H9 (cell line): ENCODE results near the gene TLE5. TPM values are rescaled to one million over a fixed set of nuclear protein-coding genes. Genes with fewer than 3 reads are reported as not detected.

Source experiments
- DNase-seq: peaks from one replicate; pipeline ENCODE4 v3.0.0-alpha.2; 2017
- H2AFZ ChIP-seq: one replicate; pipeline ENCODE4 v1.6.1; 2013; ENCODE audit warnings: mild to moderate bottlenecking, low read length, control low read depth, moderate library complexity
- H2AK5ac ChIP-seq: 2 replicates; pipeline ENCODE4 v1.6.1; 2013; ENCODE audit warnings: low read length, control low read depth, mixed read lengths; ENCODE audit not compliant: insufficient read length
- H2BK120ac ChIP-seq: one replicate; pipeline ENCODE4 v1.6.1; 2013; ENCODE audit warnings: low read depth, mild to moderate bottlenecking, low read length, control low read depth, inconsistent platforms; ENCODE audit not compliant: poor library complexity, severe bottlenecking
- H2BK12ac ChIP-seq: 2 replicates; pipeline ENCODE4 v1.6.1; 2013; ENCODE audit warnings: low read length, control low read depth, mixed read lengths, low read depth; ENCODE audit not compliant: insufficient read length
- H2BK15ac ChIP-seq: 2 replicates; pipeline ENCODE4 v1.6.1; 2013; ENCODE audit warnings: low read depth, low read length, control low read depth
- H2BK20ac ChIP-seq: one replicate; pipeline ENCODE4 v1.6.1; 2013; ENCODE audit warnings: low read depth, mild to moderate bottlenecking, low read length, control low read depth, inconsistent platforms; ENCODE audit not compliant: poor library complexity, severe bottlenecking
- H2BK5ac ChIP-seq: 2 replicates; pipeline ENCODE4 v1.6.1; 2013; ENCODE audit warnings: low read length, control low read depth, mixed read lengths; ENCODE audit not compliant: insufficient read length
- H3K14ac ChIP-seq: 2 replicates; pipeline ENCODE4 v1.6.1; 2013; ENCODE audit warnings: low read length, control low read depth; ENCODE audit not compliant: insufficient read depth
- H3K18ac ChIP-seq: 2 replicates; pipeline ENCODE4 v1.6.1; 2013; ENCODE audit warnings: low read depth, mild to moderate bottlenecking, mixed read lengths, low read length, control low read depth; ENCODE audit not compliant: insufficient read length
- H3K23ac ChIP-seq: 2 replicates; pipeline ENCODE4 v1.6.1; 2013; ENCODE audit warnings: low read length, control low read depth, mixed read lengths, low read depth; ENCODE audit not compliant: insufficient read length
- H3K23me2 ChIP-seq: 2 replicates; pipeline ENCODE4 v1.6.1; 2013; ENCODE audit warnings: low read depth, mild to moderate bottlenecking, mixed read lengths, low read length, control low read depth; ENCODE audit not compliant: insufficient read length, poor library complexity, severe bottlenecking
- H3K27ac ChIP-seq: 2 replicates; pipeline ENCODE4 v1.5.1; 2013; ENCODE audit warnings: low read length, control low read depth, mixed read lengths, low read depth; ENCODE audit not compliant: insufficient read length
- H3K27me3 ChIP-seq: 2 replicates; pipeline ENCODE4 v1.6.1; 2013; ENCODE audit warnings: low read length, control low read depth, inconsistent platforms; ENCODE audit not compliant: insufficient read depth
- H3K4ac ChIP-seq: 2 replicates; pipeline ENCODE4 v1.6.1; 2013; ENCODE audit warnings: low read depth, mild to moderate bottlenecking, control low read depth, inconsistent platforms, low read length, moderate library complexity
- H3K4me1 ChIP-seq: 2 replicates; pipeline ENCODE4 v1.6.1; 2013; ENCODE audit warnings: low read length, control low read depth, inconsistent platforms; ENCODE audit not compliant: insufficient read depth
- H3K4me2 ChIP-seq: 2 replicates; pipeline ENCODE4 v1.6.1; 2013; ENCODE audit warnings: low read length, control low read depth, mixed read lengths; ENCODE audit not compliant: insufficient read length, insufficient read depth
- H3K56ac ChIP-seq: 2 replicates; pipeline ENCODE4 v1.6.1; 2013; ENCODE audit warnings: low read depth, mild to moderate bottlenecking, mixed read lengths, low read length, control low read depth; ENCODE audit not compliant: insufficient read length
- H3K79me1 ChIP-seq: 2 replicates; pipeline ENCODE4 v1.6.1; 2013; ENCODE audit warnings: low read depth, mild to moderate bottlenecking, moderate library complexity, low read length, control low read depth, inconsistent platforms; ENCODE audit not compliant: insufficient read depth, poor library complexity, severe bottlenecking
- H3K79me2 ChIP-seq: 2 replicates; pipeline ENCODE4 v1.6.1; 2013; ENCODE audit warnings: low read length, control low read depth, inconsistent platforms; ENCODE audit not compliant: insufficient read depth
- H3K9ac ChIP-seq: 2 replicates; pipeline ENCODE4 v1.6.1; 2013; ENCODE audit warnings: low read length, control low read depth, mixed read lengths; ENCODE audit not compliant: insufficient read length; ENCODE audit errors: extremely low read depth
- H3K9me3 ChIP-seq: one replicate; pipeline ENCODE4 v1.6.1; 2013; ENCODE audit warnings: low read depth, low read length, inconsistent platforms; ENCODE audit not compliant: control insufficient read depth
- H3T11ph ChIP-seq: one replicate; pipeline ENCODE4 v1.6.1; 2013; ENCODE audit warnings: mild to moderate bottlenecking, low read length, control low read depth, inconsistent platforms
- H4K20me1 ChIP-seq: one replicate; pipeline ENCODE4 v1.6.1; 2013; ENCODE audit not compliant: control insufficient read depth, insufficient read length, insufficient read depth
- H4K5ac ChIP-seq: 2 replicates; pipeline ENCODE4 v1.6.1; 2013; ENCODE audit warnings: low read depth, mild to moderate bottlenecking, mixed read lengths, low read length, control low read depth; ENCODE audit not compliant: insufficient read length
- H4K8ac ChIP-seq: replicated peaks from 2 replicates; pipeline ENCODE4 v1.6.1; 2013; ENCODE audit warnings: low read length, control low read depth, mixed read lengths, low read depth; ENCODE audit not compliant: insufficient read length
- H4K91ac ChIP-seq: 2 replicates; pipeline ENCODE4 v1.6.1; 2013; ENCODE audit warnings: low read depth, mild to moderate bottlenecking, moderate library complexity, mixed read lengths, low read length, control low read depth; ENCODE audit not compliant: insufficient read length
- H3K27ac Mint-ChIP-seq, 3 experiments: 2 replicates in 2 of 3; 3 replicates in 1 of 3; pipeline ENCODE4 v1.8.0; 2020 to 2021; ENCODE audit warnings: mixed read lengths in 3 of 3, mild to moderate bottlenecking in 1 of 3, moderate library complexity in 1 of 3
- H3K27me3 Mint-ChIP-seq: 2 replicates; pipeline ENCODE4 v1.8.0; 2021; ENCODE audit warnings: low read depth, mild to moderate bottlenecking, moderate library complexity, mixed read lengths
- H3K36me3 Mint-ChIP-seq, 3 experiments: 2 replicates in 2 of 3; 3 replicates in 1 of 3; pipeline ENCODE4 v1.8.0; 2020 to 2021; ENCODE audit warnings: low read depth in 3 of 3, mixed read lengths in 3 of 3; ENCODE audit not compliant: insufficient read depth in 1 of 3
- H3K4me1 Mint-ChIP-seq, 2 experiments: 2 replicates each; pipeline ENCODE4 v1.8.0; 2020; ENCODE audit warnings: mixed read lengths in 2 of 2
- H3K4me3 Mint-ChIP-seq, 2 experiments: 2 replicates in 1 of 2; 3 replicates in 1 of 2; pipeline ENCODE4 v1.8.0; 2020 to 2021; ENCODE audit warnings: mild to moderate bottlenecking in 2 of 2, mixed read lengths in 2 of 2, moderate library complexity in 1 of 2
- H3K9me3 Mint-ChIP-seq, 2 experiments: 2 replicates in 1 of 2; 3 replicates in 1 of 2; pipeline ENCODE4 v1.8.0; 2020; ENCODE audit warnings: mild to moderate bottlenecking in 2 of 2, mixed read lengths in 2 of 2, moderate library complexity in 1 of 2
- WGBS: extraction: QIAGEN DNeasy Blood & Tissue Kit; methylation state at CpG from one replicate; pipeline ENCODE4 v1.1.7; 2013; ENCODE audit warnings: missing lambda C conversion rate, low lambda C conversion rate, mixed read lengths; ENCODE audit not compliant: insufficient read length; ENCODE audit errors: extremely low coverage; 5-methylcytosine and 5-hydroxymethylcytosine counted together
- total RNA-seq: library from RNA; stranded (reverse); gene quantifications from 2 replicates; pipeline ENCODE4 v1.2.1, GENCODE V29; 2021
- TF ChIP-seq, protein P1 (sequence below): fragments of 200-600 bp; sonication (generic); conservative IDR thresholded peaks from 3 replicates; pipeline ENCODE4 v1.8.0; 2021; ENCODE audit warnings: antibody characterized with exemption, mild to moderate bottlenecking

Gene TLE5
- total RNA-seq, 1 experiment from 2014 or later = 221 TPM

DNA sequence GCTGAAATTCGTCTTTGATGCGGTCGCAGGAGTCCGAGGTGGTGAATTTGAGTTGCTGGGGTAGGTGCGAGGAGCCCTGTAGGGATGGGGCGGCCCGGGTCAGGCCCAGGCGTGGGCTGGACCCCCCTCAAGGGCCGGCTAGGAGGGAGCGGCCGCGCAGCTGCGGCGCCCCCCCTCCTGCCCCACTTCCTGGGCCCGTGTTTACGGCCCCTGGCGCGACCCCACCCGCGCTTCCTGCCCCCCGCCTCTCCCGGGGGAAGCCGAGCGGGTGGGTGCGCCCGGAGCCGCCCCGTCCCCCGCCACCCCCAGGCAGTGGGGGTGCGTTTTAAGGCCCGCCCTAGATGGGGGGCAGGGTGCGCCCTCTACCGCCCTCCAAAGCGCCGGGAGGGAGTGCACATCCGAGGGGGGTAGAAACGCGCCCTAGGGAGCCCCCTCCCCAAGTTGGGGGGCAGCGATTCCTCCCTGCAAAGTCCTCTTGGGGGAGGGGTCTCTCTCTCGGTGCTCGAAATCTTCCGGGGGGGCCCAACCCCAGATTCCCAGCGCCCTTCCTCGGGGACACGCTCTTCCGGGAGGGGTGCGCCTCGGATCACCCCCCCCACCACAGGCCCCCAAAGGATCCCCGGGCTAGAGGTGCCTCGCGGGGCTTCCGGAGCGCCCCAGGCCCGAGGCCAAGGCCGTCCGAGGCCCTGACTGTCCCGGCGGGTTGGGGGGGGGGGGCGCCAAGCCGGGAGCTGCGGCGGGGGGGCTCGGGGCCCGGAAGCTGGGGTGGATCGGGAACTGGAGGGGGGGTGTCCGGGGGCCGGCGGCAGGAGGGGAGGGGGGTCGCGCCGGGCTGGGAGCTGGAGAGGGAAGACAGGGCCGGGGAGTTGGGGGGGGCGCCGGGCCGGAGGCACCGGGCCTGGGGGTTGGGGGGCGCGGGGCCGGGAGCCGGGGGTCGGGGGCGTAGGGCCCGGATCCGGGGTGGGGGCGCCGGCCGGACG, 823 bp downstream of the TLE5 start:
- H3K9me3 Mint-ChIP-seq = no peaks in the 10 kb centered on the region
- Histone ChIP-seq H3K56ac (no peak overlapping the region), H4K5ac (no peak overlapping the region), H2BK20ac (no peak overlapping the region), H3K9me3 (no peaks in the 10 kb centered on the region), H2AK5ac (no peak overlapping the region), H3K4me2 (peak overlapping the region; percentile 14), H3K23ac (no peak overlapping the region), H3K14ac (peak overlapping the region; percentile 75; the same call in 1 of the 2 replicates), H4K8ac (no peak overlapping the region), H3K27ac (no peak overlapping the region), H4K91ac (no peak overlapping the region), H3K79me1 (no peaks in the 10 kb centered on the region), H3K4ac (no peak overlapping the region), H2BK15ac (no peak overlapping the region; the same call in 1 of the 2 replicates), H3K4me1 (no peaks in the 10 kb centered on the region; the same call in 1 of the 2 replicates), H2BK12ac (no peak overlapping the region), H3T11ph (no peak overlapping the region), H3K23me2 (no peaks in the 10 kb centered on the region), H3K79me2 (0 out of 2 replicates have a peak, but pooled peaks cover 2% of the 10 kb centered on the region), H3K27me3 (no peaks in the 10 kb centered on the region), H2BK5ac (no peak overlapping the region), H4K20me1 (no peaks in the 10 kb centered on the region), H2AFZ (no peak overlapping the region), H3K9ac (no peak overlapping the region), H3K18ac (peak overlapping the region; percentile 14), H2BK120ac (no peak overlapping the region)
- WGBS = no CpG with 5 or more reads among the region's 88 CpGs
- no peak for DNase-seq
- H3K4me1 Mint-ChIP-seq = peaks cover 17 to 37% of the 10 kb centered on the region in 2 experiments
- H3K27ac Mint-ChIP-seq = no peak overlapping the region
- peaks cover 3% of the 10 kb centered on the region for H3K27me3 Mint-ChIP-seq
- TF ChIP-seq, protein P1, sequence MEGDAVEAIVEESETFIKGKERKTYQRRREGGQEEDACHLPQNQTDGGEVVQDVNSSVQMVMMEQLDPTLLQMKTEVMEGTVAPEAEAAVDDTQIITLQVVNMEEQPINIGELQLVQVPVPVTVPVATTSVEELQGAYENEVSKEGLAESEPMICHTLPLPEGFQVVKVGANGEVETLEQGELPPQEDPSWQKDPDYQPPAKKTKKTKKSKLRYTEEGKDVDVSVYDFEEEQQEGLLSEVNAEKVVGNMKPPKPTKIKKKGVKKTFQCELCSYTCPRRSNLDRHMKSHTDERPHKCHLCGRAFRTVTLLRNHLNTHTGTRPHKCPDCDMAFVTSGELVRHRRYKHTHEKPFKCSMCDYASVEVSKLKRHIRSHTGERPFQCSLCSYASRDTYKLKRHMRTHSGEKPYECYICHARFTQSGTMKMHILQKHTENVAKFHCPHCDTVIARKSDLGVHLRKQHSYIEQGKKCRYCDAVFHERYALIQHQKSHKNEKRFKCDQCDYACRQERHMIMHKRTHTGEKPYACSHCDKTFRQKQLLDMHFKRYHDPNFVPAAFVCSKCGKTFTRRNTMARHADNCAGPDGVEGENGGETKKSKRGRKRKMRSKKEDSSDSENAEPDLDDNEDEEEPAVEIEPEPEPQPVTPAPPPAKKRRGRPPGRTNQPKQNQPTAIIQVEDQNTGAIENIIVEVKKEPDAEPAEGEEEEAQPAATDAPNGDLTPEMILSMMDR = peak; percentile 35; the same call in 2 of the 3 replicates
- H3K36me3 Mint-ChIP-seq = peaks cover 8 to 35% (median 31%) of the 10 kb centered on the region in 3 experiments; a peak in 6 of 7 replicates
- H3K4me3 Mint-ChIP-seq = peak overlapping the region; percentile 65 to 84
